Type B pancreatic cell (in vitro differentiated cells): ENCODE results near the gene FARSB. TPM values are rescaled to one million over a fixed set of nuclear protein-coding genes. Genes with fewer than 3 reads are reported as not detected.

ENCODE experiments used
- DNase-seq: peaks from one replicate; pipeline ENCODE4 v3.0.0; 2021; ENCODE audit warnings: mixed read lengths; ENCODE audit not compliant: unreplicated experiment; ENCODE audit errors: extremely low spot score
- H3K27ac Mint-ChIP-seq: 2 replicates; pipeline ENCODE4 v1.8.0; 2021; ENCODE audit warnings: mild to moderate bottlenecking, mixed read lengths
- H3K27me3 Mint-ChIP-seq: 2 replicates; pipeline ENCODE4 v1.8.0; 2021; ENCODE audit warnings: mixed read lengths
- H3K36me3 Mint-ChIP-seq: 2 replicates; pipeline ENCODE4 v1.8.0; 2021; ENCODE audit warnings: mixed read lengths
- H3K4me1 Mint-ChIP-seq: one replicate; pipeline ENCODE4 v1.8.0; 2021; ENCODE audit warnings: mixed read lengths; ENCODE audit not compliant: unreplicated experiment
- H3K4me3 Mint-ChIP-seq: 2 replicates; pipeline ENCODE4 v1.8.0; 2021; ENCODE audit warnings: mild to moderate bottlenecking, mixed read lengths
- H3K9me3 Mint-ChIP-seq: 2 replicates; pipeline ENCODE4 v1.8.0; 2021; ENCODE audit warnings: mixed read lengths
- total RNA-seq: library from RNA; stranded (reverse); gene quantifications from 2 replicates; pipeline ENCODE4 v1.2.1, GENCODE V29; 2021; ENCODE audit warnings: low replicate concordance
- TF ChIP-seq, protein P1 (sequence below): fragments of 200-600 bp; sonication (generic); conservative IDR thresholded peaks from 2 replicates; pipeline ENCODE4 v1.5.0; 2021; ENCODE audit warnings: antibody characterized with exemption, mild to moderate bottlenecking

The FARSB gene
- total RNA-seq, 1 donor from 2014 or later, result 24.0 TPM

DNA sequence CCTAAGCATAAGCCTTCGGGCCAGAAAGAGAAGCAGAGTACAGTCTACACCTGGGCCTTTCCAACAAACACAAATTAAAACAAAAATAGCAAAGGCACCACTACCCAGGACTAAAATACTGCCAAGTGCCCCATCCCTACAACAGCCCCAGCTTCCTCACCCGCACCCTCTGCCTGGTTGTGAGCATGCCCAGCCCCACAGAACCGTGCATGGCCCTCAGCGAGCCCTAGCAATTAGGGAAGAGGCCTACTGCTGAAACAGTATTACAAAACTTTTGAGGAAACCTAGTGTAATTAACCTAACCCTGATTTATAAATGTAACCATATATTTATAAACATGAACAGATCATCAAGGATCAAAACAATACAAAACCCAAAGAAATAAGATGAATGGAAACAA is 44.2 kb downstream of the FARSB start:
- no peaks in the 10 kb centered on the region for H3K4me1 Mint-ChIP-seq
- TF ChIP-seq, protein P1, sequence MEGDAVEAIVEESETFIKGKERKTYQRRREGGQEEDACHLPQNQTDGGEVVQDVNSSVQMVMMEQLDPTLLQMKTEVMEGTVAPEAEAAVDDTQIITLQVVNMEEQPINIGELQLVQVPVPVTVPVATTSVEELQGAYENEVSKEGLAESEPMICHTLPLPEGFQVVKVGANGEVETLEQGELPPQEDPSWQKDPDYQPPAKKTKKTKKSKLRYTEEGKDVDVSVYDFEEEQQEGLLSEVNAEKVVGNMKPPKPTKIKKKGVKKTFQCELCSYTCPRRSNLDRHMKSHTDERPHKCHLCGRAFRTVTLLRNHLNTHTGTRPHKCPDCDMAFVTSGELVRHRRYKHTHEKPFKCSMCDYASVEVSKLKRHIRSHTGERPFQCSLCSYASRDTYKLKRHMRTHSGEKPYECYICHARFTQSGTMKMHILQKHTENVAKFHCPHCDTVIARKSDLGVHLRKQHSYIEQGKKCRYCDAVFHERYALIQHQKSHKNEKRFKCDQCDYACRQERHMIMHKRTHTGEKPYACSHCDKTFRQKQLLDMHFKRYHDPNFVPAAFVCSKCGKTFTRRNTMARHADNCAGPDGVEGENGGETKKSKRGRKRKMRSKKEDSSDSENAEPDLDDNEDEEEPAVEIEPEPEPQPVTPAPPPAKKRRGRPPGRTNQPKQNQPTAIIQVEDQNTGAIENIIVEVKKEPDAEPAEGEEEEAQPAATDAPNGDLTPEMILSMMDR, result no peak
- peaks cover 16% of the 10 kb centered on the region for H3K36me3 Mint-ChIP-seq
- H3K4me3 Mint-ChIP-seq, result no peak overlapping the region
- no peak for DNase-seq
- no peaks in the 10 kb centered on the region for H3K27me3 Mint-ChIP-seq
- H3K9me3 Mint-ChIP-seq, result no peaks in the 10 kb centered on the region
- no peak overlapping the region for H3K27ac Mint-ChIP-seq

GRCh38 chr2:222610746-222611145 is 45.1 kb downstream of the FARSB start:
- no peaks in the 10 kb centered on the region for H3K4me1 Mint-ChIP-seq
- no peak overlapping the region for H3K4me3 Mint-ChIP-seq
- no peak overlapping the region for H3K27ac Mint-ChIP-seq
- DNase-seq, result no peak
- TF ChIP-seq, protein P1, result peak; percentile 43
- no peaks in the 10 kb centered on the region for H3K27me3 Mint-ChIP-seq
- H3K9me3 Mint-ChIP-seq, result no peaks in the 10 kb centered on the region
- H3K36me3 Mint-ChIP-seq, result peaks cover 16% of the 10 kb centered on the region

DNA sequence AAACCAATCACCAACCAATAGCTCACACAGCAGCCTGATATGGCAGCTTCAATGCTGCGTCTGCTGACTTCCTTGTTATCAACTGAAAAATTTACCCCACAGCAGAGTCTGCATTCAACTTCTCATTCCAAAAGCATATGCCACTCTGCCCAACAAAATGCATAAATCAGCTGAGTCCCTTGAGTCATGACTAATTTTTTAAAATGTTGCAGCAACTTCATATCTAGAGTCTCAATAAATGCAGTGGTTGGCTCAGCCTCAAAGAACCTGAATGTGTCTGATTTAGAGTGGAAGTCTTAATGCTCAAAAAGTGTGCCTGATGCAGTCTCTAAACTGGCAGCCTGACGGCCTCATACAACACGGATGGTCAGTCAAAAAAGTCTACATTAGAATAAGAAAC is 46.5 kb downstream of the FARSB start:
- Mint-ChIP-seq H3K36me3 (peaks cover 16% of the 10 kb centered on the region), H3K4me3 (no peak overlapping the region), H3K27ac (no peak overlapping the region), H3K9me3 (no peaks in the 10 kb centered on the region), H3K27me3 (no peaks in the 10 kb centered on the region), H3K4me1 (no peaks in the 10 kb centered on the region)
- no peak for DNase-seq
- TF ChIP-seq, protein P1, result no peak

GRCh38 chr2:222608081-222608480 is 47.8 kb downstream of the FARSB start:
- Mint-ChIP-seq H3K27me3 (no peaks in the 10 kb centered on the region), H3K4me1 (no peaks in the 10 kb centered on the region), H3K4me3 (no peak overlapping the region), H3K9me3 (no peaks in the 10 kb centered on the region), H3K36me3 (peaks cover 12% of the 10 kb centered on the region), H3K27ac (no peak overlapping the region)
- DNase-seq, result no peak
- TF ChIP-seq, protein P1, result no peak

DNA sequence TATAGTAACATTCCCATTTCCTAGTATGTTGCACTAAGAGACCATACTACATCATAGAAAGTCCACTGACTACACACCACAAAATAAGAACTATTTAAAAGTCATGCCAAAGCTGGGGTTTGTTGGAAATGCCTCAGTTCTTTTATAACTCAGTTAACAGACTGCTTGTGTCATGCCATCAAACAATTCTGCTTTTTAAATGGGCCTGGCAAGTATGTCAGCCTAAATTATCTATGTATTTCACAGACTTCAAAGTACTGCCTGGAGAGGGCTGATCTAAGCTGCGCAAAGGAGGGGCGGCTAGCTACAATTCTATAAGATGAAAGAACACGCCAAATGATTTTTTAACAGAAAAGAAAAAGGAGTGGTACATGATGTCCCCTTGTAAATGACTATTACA is 49.6 kb downstream of the FARSB start:
- DNase-seq, result no peak
- H3K36me3 Mint-ChIP-seq, result peaks cover 7% of the 10 kb centered on the region
- TF ChIP-seq, protein P1, result no peak
- no peaks in the 10 kb centered on the region for H3K9me3 Mint-ChIP-seq
- no peaks in the 10 kb centered on the region for H3K4me1 Mint-ChIP-seq
- no peak overlapping the region for H3K27ac Mint-ChIP-seq
- H3K27me3 Mint-ChIP-seq, result no peaks in the 10 kb centered on the region
- H3K4me3 Mint-ChIP-seq, result no peak overlapping the region
